Adipocyte (in vitro differentiated cells): ENCODE data around the gene KCNJ10.
A peak's percentile ranks its signal among the peaks of the same experiment; 100 is the strongest.

ENCODE experiments used
- DNase-seq: peaks from one replicate; pipeline ENCODE4 v3.0.0-alpha.2; 2015; ENCODE audit warnings: low read depth
- H3K27me3 ChIP-seq: replicated peaks from 2 replicates; pipeline ENCODE4 v1.7.0; 2013; ENCODE audit warnings: mild to moderate bottlenecking, low read length, moderate library complexity; ENCODE audit not compliant: control insufficient read depth, insufficient read depth
- H3K36me3 ChIP-seq: 2 replicates; pipeline ENCODE4 v1.7.0; 2013; ENCODE audit warnings: low read length, mild to moderate bottlenecking, moderate library complexity; ENCODE audit not compliant: control insufficient read depth, insufficient read depth, severe bottlenecking
- H3K4me1 ChIP-seq: 2 replicates; pipeline ENCODE4 v1.7.0; 2013; ENCODE audit warnings: mild to moderate bottlenecking, low read length, moderate library complexity; ENCODE audit not compliant: control insufficient read depth, insufficient read depth
- H3K4me3 ChIP-seq: 2 replicates; pipeline ENCODE4 v1.7.0; 2013; ENCODE audit warnings: mild to moderate bottlenecking, low read length, moderate library complexity
- H3K9ac ChIP-seq: 2 replicates; pipeline ENCODE4 v1.7.0; 2013; ENCODE audit warnings: mild to moderate bottlenecking, low read length, moderate library complexity
- H3K9me3 ChIP-seq: 2 replicates; pipeline ENCODE4 v1.7.0; 2013; ENCODE audit warnings: mild to moderate bottlenecking, low read length, moderate library complexity; ENCODE audit not compliant: control insufficient read depth

The KCNJ10 gene

DNA sequence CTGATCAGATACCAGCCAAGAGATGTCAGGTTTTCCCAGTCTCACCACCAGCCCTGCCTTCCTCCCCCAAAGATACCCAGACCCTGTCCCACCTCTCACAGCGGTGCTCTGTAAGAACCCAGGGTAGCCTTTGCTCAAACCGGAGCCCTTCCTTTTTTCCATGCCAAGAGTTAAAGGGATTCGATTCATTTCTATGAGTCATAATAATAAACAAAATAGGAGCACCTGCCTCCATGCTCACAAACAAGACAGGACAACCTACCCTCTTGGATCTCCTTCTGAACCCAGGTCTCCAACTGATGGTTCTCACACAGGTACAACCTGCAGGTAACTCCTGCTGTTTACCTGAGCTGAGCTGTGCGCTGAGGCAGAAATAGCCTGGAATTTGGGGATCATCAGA, 39.7 kb upstream of the KCNJ10 start:
- no peaks in the 10 kb centered on the region for H3K36me3 ChIP-seq
- H3K9ac ChIP-seq, result no peak overlapping the region
- no peak for DNase-seq
- peaks cover 33% of the 10 kb centered on the region for H3K27me3 ChIP-seq
- H3K4me3 ChIP-seq, result no peak overlapping the region
- no peaks in the 10 kb centered on the region for H3K9me3 ChIP-seq
- H3K4me1 ChIP-seq, result peaks cover 15% of the 10 kb centered on the region

DNA sequence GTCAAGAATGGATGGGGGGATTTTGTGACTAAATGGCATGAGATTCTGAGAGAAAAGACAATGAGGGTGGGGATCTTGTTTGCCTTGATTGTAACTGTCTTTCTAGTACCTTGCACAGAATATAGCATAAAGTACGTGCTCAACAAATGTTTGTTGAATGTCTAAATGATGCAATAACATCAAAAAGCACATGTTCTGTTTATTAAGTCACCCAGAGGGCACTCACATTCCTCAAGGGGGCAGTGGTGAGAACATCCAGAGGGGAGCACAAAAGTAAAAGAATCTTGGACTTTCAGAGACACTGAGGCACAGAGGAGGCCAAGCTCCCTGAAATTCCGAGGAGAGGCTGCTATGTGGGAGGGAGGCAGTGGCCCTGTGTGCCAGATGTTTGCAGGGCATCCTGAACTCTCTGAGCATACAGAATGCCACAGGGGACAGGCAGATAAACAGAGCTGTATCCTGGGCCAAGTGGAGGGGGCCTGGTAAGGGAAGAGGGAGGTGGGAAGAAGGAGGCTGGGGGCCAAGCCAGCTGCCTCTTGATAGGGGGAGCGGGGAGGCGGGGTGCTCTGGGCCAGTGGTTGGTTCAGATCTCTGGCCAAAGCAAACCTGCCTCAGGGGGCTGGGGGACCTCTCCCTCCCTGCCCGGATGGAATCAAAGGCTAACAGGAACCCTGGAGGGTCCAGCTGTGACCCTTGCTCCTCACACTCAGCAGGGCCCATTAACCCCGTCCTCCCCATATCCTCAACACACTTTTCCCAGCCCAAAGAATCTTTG, 39.1 kb upstream of the KCNJ10 start:
- Histone ChIP-seq H3K36me3 (no peaks in the 10 kb centered on the region), H3K9ac (no peak overlapping the region), H3K4me3 (no peak overlapping the region), H3K4me1 (peaks cover 16% of the 10 kb centered on the region), H3K9me3 (no peaks in the 10 kb centered on the region), H3K27me3 (peaks cover 33% of the 10 kb centered on the region)
- peak; percentile 76 for DNase-seq

DNA sequence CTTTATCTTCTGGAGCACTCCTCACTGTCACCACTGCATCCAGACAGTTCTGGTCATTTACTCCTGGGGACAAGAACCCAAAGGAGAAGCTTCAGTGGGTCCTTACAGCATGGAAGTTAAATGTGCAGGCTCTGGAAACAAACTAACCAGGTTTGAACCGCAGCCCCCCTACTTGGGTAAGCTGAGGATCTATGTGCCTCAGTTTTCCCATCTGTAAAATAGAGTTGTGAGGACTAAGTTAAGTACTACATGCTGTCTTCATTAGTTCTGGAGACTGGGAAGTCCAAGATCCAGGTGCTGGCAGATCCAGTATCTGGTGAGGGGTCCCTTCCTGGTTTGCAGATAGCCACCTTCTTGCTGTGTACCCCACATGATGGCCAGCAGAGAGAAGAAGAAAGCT, 37.6 kb upstream of the KCNJ10 start:
- Histone ChIP-seq H3K36me3 (no peaks in the 10 kb centered on the region), H3K9me3 (no peaks in the 10 kb centered on the region), H3K4me3 (no peak overlapping the region), H3K4me1 (peaks cover 16% of the 10 kb centered on the region), H3K9ac (no peak overlapping the region), H3K27me3 (peaks cover 27% of the 10 kb centered on the region)
- DNase-seq, result no peak

DNA sequence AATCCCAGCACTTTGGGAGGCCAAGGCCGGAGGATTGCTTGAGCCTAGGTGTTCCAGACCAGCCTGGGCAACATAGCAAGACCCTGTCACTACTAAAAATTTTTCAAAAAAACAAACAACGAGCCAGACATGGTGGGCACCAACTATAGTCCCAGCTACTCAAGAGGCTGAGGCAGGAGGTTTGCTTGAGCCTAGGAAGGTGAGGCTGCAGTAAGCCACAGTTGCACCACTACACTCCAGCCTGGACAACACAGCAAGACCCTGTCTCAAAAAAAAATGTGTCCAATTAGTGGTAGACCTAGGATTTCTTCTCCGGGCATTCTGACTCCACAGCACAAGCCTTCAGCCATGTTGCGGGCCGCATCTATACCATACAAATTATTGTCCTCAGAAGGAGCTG, 35.2 kb upstream of the KCNJ10 start:
- Histone ChIP-seq H3K27me3 (peaks cover 19% of the 10 kb centered on the region), H3K9ac (no peak overlapping the region), H3K9me3 (no peaks in the 10 kb centered on the region), H3K36me3 (no peaks in the 10 kb centered on the region), H3K4me3 (no peak overlapping the region), H3K4me1 (peaks cover 28% of the 10 kb centered on the region)
- no peak for DNase-seq

DNA sequence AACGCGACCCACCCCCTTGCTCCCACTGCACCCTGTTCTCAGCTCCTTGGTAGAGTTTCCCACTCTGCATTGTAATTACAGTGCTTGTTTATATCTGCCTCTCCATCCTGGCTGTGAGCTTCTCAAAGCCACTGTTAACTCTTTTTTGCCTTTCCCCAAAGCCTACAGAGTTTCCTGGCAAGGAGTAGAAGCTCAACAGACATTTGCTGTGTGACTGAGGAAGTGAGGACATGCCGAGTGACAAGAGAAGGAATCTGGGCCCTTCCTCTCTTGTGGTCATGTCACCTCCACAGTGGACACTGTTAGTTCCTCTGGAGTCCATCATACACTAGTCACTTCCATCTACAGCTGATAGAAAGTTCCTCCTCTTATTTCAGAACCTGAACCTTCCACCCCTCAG, 34.5 kb upstream of the KCNJ10 start:
- H3K27me3 ChIP-seq, result peaks cover 15% of the 10 kb centered on the region
- H3K4me1 ChIP-seq, result peaks cover 27% of the 10 kb centered on the region
- no peak for DNase-seq
- no peaks in the 10 kb centered on the region for H3K9me3 ChIP-seq
- no peaks in the 10 kb centered on the region for H3K36me3 ChIP-seq
- H3K9ac ChIP-seq, result no peak overlapping the region
- no peak overlapping the region for H3K4me3 ChIP-seq

DNA sequence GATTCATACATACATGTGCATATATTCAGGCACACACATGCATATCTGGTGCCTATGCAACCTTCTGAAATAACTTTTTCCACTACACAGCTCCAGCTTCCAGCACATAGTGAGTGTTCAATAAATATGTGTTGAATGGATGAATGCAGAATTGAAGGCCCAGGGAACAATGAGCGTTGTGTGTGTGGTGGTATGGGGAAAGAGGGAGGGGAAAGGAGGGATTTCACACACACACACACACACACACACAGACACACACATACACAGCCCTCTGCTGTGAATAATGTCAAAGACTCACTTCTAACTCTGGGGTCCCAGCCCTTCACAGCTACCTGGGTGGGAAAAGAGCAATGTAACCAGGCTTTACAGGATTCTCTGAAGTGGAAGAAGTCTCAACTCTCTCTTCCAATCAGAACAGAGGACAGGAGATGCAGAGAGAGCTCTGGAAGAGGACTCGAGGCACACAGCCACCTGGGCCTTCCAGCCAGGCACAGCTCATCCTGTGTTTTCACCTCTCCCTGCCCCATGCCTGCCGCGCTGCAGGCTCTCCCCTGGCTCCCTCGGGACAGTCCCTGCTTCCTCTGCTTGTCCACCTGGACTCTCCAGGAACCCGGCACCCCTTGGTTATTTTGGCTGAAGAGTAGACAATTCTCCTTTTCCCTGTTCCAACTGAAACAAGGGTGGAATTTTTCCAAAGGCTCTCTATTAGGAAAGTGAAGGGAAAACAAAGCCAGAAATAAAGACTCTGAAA, 33.9 kb upstream of the KCNJ10 start:
- no peak overlapping the region for H3K9ac ChIP-seq
- no peak for DNase-seq
- H3K4me3 ChIP-seq, result no peak overlapping the region
- peaks cover 15% of the 10 kb centered on the region for H3K27me3 ChIP-seq
- no peaks in the 10 kb centered on the region for H3K9me3 ChIP-seq
- H3K4me1 ChIP-seq, result peaks cover 24% of the 10 kb centered on the region
- no peaks in the 10 kb centered on the region for H3K36me3 ChIP-seq

DNA sequence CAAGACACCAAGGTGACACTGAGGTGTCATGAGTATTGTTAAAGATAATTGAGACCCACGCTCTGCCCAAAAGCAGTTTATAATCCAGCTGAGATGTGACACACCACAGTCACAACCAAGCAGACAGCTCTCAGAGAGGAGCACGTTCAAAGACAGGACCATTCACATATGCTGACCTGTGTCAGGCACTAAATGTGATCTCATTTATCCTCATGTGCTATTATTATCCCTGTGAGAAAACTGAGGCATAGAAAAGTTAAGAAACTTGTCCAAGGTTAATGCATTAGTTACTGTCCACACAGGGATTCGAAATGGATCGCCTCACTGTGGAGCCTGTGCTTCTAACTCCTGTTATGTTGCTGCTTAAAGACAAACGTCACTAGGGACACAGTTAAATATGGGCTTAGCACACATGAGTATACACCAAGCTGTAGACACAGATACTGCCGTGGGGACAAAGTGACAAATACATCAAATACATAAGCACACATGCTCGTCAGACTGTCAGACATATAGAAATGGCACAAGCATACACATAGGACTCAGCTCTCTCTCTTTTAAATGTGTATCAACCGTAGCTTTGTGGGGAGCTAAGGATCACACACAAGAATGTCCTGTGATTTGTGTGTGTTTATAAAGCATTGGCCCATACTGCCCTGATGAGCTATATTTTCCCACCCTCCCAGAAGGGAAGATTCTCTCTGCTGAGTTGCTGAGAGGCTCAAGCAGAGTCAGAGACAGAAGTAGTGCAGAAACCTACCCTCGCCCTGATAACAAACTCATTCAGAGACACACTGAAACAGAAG, 32.0 kb upstream of the KCNJ10 start:
- H3K36me3 ChIP-seq, result no peaks in the 10 kb centered on the region
- no peaks in the 10 kb centered on the region for H3K9me3 ChIP-seq
- H3K9ac ChIP-seq, result peak overlapping the region; percentile 47
- no peak for DNase-seq
- H3K27me3 ChIP-seq, result peaks cover 2% of the 10 kb centered on the region
- H3K4me1 ChIP-seq, result peaks cover 31% of the 10 kb centered on the region
- H3K4me3 ChIP-seq, result no peak overlapping the region

DNA sequence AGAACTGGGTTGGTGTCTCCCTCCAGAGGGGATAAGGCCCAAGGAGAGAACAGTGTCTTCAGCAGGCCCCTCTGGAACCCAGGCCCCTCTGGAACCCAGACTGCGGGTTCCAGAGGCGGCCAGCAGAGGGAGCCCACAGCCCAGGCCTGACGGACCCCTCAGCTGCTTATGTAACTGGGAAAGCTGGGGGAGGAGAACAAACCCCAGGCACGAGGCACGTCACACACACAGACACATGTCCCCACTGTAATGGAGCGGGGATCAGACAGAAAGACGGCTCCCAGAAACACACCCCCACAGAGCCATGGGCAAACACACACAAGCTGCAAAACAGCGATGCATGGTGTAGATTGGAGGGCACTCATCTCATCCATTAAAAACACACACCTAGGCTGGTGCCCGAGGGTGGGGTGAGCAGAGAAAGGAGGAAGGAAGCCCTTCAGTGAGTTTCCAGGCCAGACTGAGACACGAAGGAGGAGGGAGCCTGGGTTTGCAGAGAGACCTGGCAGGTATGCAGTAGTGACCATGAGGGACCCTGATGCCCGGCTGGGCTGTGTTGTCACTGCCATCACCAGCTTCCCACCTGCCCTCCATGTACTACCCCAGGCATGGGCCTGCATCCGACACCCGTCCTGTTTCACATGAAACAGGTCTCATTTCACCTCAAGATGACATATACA, 31.2 kb upstream of the KCNJ10 start:
- Histone ChIP-seq H3K4me3 (no peak overlapping the region), H3K27me3 (no peaks in the 10 kb centered on the region), H3K9ac (peak overlapping the region; percentile 47), H3K9me3 (no peaks in the 10 kb centered on the region), H3K36me3 (no peaks in the 10 kb centered on the region), H3K4me1 (peaks cover 36% of the 10 kb centered on the region)
- peak; percentile 88 for DNase-seq

DNA sequence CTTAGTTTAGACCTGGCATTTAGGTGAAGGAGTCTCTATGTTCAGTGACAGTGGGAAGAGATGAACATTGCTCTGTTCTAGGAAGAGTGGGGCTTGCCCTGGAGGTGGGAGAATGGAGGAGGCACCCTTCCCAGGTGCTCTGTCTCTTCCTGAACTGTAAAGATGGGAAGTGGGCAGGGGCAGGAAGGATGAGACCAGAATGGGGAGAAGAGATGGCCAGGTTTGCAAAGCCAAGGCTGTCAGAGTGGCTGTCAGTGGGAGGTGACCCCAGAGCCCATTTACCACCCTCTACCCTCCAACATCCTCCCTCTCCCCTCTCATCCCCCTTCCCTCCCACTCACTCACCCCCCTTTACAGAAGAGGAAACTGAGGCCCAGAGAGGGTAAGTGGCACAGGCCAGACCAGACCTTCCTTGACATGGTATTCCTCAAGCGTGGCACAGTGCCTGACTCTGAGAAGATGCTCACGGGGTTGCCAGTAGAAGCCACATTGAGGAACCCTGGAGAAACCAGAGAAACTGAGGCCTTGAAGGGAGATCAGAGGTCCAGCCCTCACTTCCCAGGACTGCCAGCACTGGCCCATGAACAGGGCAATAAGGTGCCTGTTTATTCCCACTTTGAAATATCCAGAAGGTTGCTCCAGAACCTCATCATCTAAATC, 29.9 kb upstream of the KCNJ10 start:
- peaks cover 36% of the 10 kb centered on the region for H3K4me1 ChIP-seq

DNA sequence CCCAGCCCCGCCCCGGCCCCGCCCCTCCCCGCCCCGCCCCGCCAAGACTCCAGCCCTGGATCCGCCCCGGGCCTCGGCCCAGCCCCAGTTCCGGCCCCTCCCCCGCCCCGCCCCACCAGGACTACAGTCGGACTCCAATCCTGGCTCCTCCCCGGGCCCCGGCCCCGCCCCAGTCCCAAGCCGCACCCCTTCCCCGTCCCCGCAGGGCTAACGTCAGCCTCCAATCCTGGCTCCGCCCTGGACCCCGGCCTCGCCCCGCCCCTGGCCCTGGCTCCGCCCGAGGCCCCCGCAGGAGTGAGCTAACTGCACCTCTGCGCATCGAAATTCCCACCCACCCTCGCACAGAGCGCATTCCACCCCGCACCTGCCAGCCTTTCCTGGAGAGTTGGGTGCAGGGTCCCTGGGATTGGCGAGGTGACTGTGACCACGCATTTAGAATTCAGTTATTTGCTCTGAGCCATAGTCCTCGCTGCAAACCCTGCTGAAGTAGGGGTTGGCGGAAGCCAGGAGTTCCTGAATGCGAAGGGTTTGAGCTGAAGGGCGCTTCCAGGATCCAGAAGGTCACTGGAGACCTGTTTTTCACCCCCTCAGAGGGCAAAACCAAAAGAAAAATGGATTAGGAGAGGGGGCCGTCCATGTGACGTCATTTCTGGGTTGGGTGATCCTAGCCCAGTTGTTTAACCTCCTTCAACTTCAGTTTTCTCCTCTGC, 29.0 kb upstream of the KCNJ10 start:
- H3K4me3 ChIP-seq, result peak overlapping the region; percentile 79
- no peaks in the 10 kb centered on the region for H3K9me3 ChIP-seq
- peaks cover 8% of the 10 kb centered on the region for H3K36me3 ChIP-seq
- peak; percentile 99 for DNase-seq
- peaks cover 34% of the 10 kb centered on the region for H3K4me1 ChIP-seq
- H3K27me3 ChIP-seq, result no peaks in the 10 kb centered on the region
- H3K9ac ChIP-seq, result peak overlapping the region; percentile 77

More for the DNA sequence above, 29.9 kb upstream of the KCNJ10 start:
- peak overlapping the region; percentile 77 for H3K9ac ChIP-seq
- DNase-seq, result no peak
- no peaks in the 10 kb centered on the region for H3K9me3 ChIP-seq
- no peaks in the 10 kb centered on the region for H3K27me3 ChIP-seq
- peaks cover under 1% of the 10 kb centered on the region for H3K36me3 ChIP-seq
- no peak overlapping the region for H3K4me3 ChIP-seq
